AG08395 (cell line): ENCODE data around the gene RTP1.
A peak's percentile ranks its signal among the peaks of the same experiment; 100 is the strongest.
"Not testable (repeated sequence)": the region's sequence is repeated elsewhere in the genome, so short reads cannot be mapped to it uniquely, and the experiment has no call there.

ENCODE experiments used
- DNase-seq: peaks from one replicate; pipeline ENCODE4 v3.0.0; 2012; ENCODE audit warnings: mixed read lengths, low spot score

RTP1 gene

GRCh38 chr3:187198490-187198889, 1.2 kb downstream of the RTP1 start:
- no peak for DNase-seq

- not testable (repeated sequence) for DNase-seq
Observed at GRCh38 chr3:187199463-187200050, 2.3 kb downstream of the RTP1 start.

DNA sequence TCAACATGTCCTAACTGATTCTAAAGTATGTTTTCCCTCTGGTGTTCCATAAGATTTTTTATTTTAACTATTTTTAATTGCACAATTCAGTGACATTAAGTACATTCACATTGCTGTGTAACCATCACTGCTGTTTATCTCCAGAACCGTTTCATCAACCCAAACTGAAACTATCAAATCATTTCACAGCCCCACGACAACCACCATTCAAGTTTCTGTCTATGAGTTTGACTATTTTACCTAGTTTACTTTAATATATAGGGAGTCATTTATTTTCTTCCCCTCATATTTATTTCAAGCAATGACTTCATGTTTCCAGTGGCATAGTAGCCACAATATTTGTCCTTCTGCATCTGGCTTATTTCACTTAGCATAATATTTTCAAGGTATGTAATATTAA, 8.4 kb downstream of the RTP1 start:
- DNase-seq, result no peak

- no peak for DNase-seq
Observed at GRCh38 chr3:187207062-187207461, 9.8 kb downstream of the RTP1 start.

DNA sequence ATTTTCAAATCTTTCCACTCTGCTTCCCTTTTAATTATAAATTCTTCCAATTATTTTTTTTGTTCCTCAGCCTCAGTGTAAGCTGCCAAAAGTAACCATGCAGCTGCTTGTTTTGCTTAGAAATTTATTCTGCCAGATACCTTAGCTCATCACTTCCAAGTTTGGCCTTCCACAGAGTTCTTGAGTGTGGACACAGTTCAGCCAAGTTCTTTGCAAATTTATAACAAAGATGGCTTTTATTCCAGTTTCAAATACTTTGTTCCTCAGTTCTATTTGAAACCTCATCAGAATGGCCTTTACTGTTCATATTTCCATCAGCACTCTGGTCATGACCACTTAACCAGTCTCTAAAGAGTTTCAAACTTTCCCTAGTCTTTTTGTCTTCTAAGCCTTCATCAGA, 10.3 kb downstream of the RTP1 start:
- DNase-seq, result no peak

GRCh38 chr3:187208159-187208558, 10.9 kb downstream of the RTP1 start:
- peak; percentile 39 for DNase-seq

DNA sequence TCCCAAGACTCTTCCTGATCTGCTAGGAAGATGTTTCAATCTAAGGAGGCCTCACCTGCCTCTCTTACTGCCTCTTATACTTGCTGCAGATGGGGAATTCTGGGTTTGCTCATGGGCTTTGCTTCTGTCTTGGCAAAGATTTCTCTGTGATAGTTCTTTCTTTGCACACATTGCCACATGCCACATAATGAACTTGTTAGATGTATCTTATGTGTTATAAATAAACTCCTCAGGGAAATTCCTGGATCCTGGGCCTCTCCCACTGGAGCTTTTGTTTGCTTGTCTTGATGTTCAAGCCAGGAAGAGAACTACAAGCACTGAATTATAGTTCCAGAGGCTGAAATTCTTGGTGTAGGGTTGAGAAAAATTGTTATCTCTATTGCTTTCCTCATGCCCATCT, 12.2 kb downstream of the RTP1 start:
- DNase-seq, result peak; percentile 49

DNA sequence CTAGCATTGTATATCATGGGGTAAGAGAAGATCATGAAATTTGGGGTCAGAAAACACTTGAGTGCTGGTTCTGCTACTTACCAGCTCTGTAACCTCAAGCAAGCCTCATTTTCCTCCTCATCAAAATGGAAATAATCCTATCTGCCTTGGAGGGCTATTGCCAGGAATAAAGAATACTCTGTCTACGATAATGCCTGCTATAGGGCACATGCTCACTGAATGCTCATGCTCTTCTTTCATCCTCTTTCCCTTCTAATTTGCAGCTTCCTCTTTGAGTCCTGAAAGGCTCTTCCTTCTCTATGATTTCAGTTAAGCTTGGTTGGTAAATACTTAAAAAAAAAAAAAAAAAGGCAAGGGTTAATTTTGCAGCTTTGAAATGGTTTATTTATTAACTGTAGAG, 12.8 kb downstream of the RTP1 start:
- DNase-seq, result no peak

- DNase-seq, result peak; percentile 95
Observed at GRCh38 chr3:187210545-187211327, 13.4 kb downstream of the RTP1 start.

GRCh38 chr3:187211532-187212195, 14.4 kb downstream of the RTP1 start:
- peak; percentile 82 for DNase-seq

GRCh38 chr3:187212196-187212545, 14.9 kb downstream of the RTP1 start:
- no peak for DNase-seq

GRCh38 chr3:187212705-187213104, 15.4 kb downstream of the RTP1 start:
- peak; percentile 24 for DNase-seq

DNA sequence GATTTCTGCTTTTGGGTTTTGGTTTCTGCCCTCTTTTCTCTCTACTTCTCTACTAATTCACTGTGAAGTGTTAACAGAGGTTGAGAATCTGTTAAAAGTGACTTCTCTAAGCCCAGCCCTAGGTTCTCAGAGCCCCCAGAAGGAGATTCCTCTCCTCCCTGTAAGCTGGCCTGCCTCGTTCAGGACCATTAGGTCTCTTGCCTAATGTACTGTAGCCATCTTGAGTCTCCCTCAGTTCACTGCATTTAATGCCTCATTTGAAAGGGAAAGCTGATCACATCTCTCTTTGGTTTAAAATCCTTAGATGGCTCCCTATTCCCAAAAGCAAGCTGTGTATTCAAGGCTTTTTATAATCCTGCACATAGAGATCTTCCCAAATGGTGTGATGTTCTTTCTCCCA, 16.3 kb downstream of the RTP1 start:
- no peak for DNase-seq

DNA sequence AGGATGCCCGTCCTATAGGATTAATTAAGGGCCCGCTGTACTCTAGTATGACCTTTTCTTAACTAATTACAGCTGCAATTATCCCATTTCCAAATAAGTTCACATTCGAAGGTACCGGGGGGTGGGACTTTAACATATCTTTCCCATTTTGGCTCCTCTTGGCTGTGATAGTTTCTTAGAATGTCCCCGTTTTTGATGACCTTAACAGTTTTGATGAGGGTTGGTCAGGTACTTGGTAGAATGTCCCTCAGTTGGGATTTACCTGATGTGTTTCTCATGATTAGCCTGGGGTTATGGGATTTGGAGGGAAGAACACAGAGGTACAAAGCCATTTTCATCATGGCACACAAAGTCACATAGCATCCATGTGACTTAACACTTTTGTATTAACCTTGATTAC, 18.2 kb downstream of the RTP1 start:
- DNase-seq, result no peak

GRCh38 chr3:187222801-187223200, 25.5 kb downstream of the RTP1 start:
- DNase-seq, result no peak

- DNase-seq, result no peak
Observed at GRCh38 chr3:187223799-187224198, 26.5 kb downstream of the RTP1 start.

DNA sequence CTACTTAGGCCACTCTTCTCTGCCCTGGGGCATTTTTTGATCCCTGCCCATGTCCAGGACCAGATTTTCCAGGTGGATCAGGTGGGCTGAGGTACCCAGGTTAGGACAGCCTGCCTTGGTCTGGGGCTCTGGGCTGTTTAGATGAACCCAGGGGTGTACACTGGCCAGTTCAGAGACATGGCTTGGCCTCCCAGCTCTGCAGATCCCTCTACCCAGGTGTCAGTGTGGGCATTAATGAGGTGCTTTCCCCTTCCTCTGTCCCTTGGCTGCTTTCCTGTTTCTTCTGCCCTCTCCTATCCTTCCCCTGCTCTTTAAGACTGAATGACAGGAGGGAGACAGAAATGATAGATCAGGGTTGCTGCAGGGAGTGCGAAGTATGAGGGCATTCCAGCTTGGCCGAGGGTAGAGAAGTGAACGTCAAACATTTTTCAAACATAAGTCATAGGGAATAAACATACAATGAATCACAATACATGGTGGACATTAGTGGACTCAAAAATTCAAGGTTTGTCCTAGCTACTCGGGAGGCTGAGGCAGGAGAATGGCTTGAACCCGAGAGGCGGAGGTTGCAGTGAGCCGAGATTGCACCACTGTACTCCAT, 30.5 kb downstream of the RTP1 start:
- DNase-seq, result peak; percentile 86

DNA sequence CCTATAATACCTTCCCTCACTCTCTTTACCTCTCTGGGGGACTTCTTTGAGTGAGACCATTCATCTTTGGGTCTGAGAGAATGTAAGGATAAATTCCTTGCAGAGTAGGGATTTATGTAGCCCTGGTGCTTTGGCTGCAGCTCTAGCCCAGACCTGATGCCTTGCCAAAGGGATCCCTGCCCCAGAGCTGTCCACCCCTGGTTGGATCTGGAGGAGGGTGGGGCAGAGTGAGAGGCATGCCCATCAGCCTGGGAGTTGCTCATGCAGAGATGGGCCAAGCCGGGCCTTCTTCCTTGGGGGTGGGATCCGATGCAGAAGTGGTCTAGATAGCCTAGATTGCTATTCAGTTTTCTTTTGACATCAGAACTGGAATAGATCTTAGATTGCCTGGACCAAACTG, 31.5 kb downstream of the RTP1 start:
- DNase-seq, result no peak

- DNase-seq, result no peak
Observed at GRCh38 chr3:187230011-187230410, 32.7 kb downstream of the RTP1 start.

GRCh38 chr3:187236962-187237361, 39.7 kb downstream of the RTP1 start:
- DNase-seq, result no peak

DNA sequence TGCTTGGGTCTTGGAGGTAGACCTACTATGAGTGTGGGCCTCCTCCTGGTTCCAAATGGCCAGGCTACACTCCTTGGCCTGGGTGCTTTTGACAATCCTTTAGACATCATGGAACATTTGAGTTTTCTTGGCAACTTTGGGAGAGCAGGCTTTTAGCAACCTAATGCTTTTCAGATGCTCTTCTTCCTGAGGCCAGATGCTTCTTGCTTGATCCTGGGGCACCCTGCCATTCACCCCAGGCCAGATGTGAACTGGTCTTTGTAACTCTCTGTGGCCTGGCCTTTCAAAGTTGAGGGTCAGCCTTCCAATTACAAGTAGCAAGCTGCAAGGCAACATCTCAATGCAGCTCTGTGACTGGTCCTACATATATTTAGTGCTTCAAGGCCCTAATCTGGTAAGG, 40.5 kb downstream of the RTP1 start:
- no peak for DNase-seq

- DNase-seq, result no peak
Observed at GRCh38 chr3:187238239-187238638, 41.0 kb downstream of the RTP1 start.

DNA sequence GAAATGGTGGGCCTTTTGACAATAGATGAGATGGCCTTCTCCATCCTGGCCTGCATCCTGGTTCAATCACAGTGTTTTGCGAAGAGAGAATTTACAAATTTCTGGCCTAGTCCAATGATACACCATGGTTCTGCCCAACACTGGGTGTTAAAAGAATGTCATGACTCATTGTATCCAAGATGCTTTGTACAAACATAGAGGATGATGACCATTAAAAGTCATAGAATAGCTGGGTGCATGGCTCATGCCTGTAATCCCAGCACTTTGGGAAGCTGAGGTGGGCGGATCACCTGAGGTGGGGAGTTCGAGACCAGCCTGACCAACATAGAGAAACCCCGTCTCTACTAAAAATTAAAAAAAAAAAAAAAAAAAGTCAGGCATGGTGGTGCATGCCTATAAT, 41.5 kb downstream of the RTP1 start:
- peak; percentile 48 for DNase-seq
